GM18517 (cell line): ENCODE data around the gene RASEF.

Experiments used
- ATAC-seq: cut with Tn5 transposase; IDR thresholded peaks from one replicate; pipeline ENCODE4 v1.9.1; 2021; ENCODE audit warnings: mild to moderate bottlenecking, moderate library complexity; ENCODE audit not compliant: unreplicated experiment

Gene RASEF

DNA sequence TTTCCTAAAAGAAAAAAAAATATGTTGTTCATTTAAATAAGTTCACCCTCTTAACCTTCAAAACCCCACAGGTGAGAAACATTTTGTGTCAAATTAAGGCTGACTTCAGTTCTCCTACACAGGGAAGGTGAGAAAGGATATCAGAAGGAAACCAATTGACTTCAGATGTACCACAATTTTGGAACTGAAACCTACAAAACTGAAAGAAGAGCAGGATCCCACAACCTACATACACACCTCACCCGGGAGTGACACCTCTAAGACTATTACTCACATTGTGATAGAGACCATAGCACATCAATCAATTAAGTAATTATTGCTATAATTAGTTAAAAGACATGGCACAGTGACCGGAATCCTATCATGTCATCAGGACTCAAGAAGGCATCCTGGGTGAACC lies 47.0 kb downstream of the RASEF start:
- no peak for ATAC-seq

DNA sequence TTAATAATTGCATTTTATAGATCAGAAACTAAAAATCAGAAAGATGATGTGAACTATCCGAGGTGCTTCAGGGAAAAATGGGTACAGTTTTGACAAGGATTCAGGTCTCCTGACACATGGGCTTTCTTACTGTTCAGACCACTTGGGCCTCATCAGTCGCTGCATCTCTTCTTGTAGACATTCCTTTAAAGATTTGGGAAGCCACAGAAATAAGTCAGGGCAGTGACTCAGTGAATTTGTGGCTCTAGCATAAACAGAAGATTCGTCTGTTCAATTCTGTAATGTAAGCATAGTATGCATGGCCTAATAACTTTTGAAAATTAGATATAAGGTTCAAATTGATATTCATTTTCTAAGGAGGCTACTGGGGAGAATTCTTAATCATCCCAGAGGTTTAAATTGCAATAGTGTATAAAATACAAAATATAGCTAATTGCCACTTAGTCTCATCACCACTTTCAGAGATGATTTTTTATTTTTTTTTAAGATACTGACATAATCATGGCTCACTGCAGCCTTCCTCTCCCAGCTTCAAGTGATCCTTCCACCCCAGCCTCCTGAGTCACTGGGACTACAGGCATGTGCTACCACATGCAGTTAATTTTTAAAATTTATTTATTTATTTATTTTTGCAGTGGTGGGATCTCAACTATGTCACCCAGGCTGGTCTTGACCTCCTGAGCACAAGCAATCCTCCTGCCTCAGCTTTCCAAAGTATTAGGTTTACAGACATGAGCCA lies 48.9 kb downstream of the RASEF start:
- ATAC-seq: no peak

DNA sequence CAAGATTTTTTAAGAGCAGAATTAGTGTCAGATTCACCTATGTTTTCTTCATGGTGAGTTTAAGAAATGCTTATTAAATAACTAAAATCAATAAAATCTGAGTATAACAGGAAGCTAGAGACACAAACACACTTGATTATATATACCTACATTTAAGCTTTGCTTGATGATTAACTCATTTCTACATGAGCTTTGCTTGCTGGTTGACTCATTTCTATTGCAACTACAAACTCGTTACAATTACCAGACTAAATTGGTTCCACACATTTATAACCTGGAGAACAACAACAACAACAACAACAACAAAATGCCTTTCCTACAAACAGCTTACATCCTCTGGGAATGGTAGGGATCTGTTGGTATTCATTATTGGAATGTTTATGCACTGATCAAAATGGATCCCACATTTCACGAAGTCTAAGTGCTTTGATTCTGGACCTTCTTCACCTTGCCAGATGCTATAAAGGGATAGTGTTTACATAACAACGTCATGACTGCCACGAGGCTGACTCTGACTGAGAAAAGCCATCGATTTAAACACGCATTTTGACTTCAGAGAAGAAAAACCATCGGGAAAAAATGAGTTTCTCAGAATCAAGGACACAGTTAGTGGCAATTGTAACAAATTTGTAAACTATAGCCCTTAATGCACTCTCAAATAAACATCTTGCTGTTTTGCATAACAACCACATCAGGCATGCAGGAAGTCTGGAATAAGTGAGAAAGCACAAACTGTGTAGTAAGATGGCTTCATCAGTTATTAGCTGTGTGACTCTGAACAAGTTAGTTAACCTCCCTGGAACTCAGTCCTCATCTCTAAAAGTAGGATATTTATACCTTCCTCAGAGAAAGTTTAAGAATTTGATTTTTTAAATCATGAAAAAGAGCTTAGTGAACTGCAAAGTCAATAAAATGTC lies 49.8 kb downstream of the RASEF start:
- no peak for ATAC-seq

DNA sequence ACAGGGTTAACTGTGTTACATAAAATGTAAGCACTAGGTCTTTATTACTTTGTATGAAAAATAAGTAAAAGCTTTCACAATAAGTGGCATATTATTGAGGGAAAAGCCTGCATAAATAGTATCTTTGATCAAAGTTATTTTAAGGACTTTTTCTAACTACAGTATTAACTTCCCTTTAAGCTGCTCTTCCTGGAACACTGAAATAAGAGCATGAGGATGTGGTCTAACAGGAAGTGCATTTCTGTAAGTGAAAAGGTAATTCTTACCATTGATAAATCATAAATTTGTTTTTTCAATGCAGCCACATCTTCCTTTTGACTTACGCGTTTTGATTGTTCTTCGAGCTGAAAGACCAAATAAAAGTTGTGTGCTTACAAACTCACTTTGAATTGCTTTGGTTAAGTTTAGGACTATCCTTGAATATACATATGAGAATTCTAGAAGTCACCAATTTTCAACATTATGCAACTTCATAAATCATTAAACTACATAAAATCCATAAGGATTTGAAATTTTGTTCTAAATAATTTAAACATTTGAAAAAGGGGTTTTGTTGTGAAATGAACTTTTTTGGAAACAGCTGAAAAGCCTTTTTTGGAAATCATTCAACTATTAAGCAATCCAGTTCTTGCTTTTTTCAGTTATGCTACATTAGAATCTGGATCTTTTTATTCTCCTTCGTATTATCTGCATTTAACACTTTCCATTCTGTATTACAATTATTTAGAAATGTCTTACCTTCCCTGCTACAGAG lies 50.6 kb downstream of the RASEF start:
- ATAC-seq: no peak

- ATAC-seq: no peak
These were observed 51.3 kb downstream of the RASEF start for GRCh38 chr9:83011611-83012010.

- no peak for ATAC-seq
These were observed 55.2 kb downstream of the RASEF start for GRCh38 chr9:83007521-83008300.

DNA sequence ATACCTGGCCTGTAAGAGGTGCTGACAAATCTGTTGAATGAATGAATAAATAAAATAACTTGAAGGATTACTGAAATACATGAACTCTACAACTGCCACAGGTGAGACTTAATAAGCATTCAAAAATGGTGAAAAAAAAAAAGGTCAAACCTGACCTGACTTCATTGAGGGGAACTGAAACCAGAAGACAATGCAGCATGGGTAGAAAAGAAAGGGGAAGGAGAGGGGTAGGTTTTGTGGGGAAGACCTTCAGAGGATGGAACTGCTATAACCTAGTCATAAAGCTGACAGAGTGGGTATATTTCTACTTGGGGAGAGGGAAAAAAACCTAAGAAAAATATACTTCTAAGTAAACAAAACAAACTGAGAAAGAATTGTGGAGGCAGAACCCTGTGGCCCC lies 56.6 kb downstream of the RASEF start:
- ATAC-seq: no peak

DNA sequence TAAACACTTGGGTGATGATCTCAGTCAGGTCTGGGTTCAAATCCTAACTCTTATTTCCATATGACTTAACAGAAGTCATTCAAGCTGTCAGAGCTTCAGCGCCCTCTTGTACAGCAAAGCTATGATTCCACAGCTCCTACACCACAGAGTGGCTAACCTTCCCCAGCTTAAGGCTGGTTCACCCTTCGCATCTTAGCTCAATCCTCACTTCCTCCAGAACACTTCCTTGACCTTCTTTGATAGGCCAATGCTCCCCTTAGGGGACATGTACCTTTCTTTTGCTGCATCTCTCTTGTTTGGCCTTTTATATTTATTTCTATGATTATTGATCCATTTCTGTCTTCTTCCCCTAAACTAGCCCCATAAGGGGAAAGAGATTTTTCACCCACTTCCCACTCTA lies 57.0 kb downstream of the RASEF start:
- no peak for ATAC-seq

DNA sequence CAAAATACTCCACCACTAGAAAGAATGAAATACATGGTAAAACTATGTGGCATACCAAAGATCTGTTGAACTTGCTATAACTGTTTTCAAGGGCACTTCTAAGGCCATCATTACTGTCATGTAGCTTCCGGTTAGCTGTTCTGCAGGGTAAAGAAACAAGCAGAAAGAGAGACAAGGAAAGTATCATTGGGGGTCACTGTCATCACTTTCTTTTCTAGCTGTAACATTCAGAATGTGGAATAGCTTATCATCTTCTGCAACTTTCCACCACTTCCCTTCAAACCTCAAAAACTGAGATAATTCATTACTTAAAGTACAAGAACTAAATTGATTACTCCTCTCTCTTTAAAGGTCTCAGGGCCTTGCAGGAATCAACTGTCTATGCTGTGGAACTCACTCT lies 57.6 kb downstream of the RASEF start:
- no peak for ATAC-seq

GRCh38 chr9:83002329-83002728 lies 60.6 kb downstream of the RASEF start:
- no peak for ATAC-seq

- no peak for ATAC-seq
These were observed 62.2 kb downstream of the RASEF start for GRCh38 chr9:83000765-83001164.

GRCh38 chr9:82998409-82998808 lies 64.5 kb downstream of the RASEF start:
- no peak for ATAC-seq

DNA sequence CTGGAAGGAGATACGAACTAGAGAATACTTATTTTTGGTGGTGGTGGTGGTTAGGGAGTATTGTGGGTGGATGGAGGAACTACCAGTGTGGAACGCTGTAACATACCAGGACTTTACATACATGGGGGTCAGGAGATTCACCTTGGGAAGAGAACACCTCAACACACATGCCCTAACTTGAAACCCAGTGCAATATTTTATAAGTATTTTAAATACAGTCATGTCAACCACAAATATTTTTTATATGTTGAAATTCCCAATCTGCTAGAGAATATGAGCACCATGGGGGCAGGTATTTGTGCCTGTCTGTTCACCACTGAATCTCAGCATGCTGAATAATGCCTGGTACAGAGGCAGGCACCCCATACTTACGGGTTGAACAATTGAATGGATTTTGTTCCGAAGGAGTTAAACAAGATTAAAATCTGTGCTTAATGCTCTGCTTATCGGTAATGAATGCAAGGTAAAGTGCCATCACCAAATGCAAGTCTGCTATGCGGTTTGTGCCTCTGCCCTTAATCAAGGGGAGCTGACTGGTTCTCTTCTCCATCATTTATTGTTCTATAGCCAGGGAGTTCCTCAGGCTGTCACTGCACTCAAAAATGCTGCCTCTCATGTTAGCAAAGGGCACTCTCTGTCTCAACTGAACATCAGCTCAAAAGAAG lies 65.3 kb downstream of the RASEF start:
- no peak for ATAC-seq

DNA sequence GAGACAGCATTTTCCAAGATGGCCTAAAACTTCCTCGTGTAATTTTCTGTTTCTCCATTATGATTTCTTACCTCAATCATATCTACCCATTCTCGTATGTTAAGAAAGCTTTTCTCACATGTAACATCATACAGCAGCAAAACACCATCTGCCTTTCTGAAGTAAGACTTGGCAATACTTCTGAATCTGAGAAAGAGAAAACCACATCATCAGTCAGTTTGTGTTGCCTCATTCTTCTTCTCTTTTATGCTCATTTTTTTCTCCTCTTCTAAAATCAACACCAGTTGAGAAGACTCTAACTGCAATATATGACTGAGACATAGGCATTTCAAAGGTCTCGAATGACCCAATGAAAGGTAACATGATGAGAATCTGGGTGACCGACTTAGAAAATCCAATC lies 66.0 kb downstream of the RASEF start:
- ATAC-seq: no peak

GRCh38 chr9:82993856-82994605 lies 68.9 kb downstream of the RASEF start:
- ATAC-seq: no peak

DNA sequence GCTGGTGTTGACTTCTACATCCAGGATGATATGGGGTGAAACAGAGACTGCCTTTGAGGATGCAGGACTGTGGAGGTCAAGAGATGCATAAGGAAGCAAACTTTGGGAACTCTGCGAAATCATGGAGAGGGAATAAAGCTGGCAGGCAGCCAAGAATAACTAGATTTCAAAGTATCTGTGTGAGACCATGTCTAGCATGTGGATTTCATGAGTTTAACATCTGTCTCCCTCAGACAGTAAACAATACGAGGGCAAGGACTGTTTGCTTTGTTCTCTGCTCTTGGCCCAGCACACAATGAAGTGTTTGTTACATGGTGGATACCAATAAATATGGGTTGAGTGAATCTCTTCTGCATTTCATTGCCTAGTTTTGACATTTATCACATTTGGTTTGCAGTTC lies 71.3 kb downstream of the RASEF start:
- ATAC-seq: no peak

- ATAC-seq: no peak
These were observed 73.0 kb downstream of the RASEF start for GRCh38 chr9:82989929-82990328.

DNA sequence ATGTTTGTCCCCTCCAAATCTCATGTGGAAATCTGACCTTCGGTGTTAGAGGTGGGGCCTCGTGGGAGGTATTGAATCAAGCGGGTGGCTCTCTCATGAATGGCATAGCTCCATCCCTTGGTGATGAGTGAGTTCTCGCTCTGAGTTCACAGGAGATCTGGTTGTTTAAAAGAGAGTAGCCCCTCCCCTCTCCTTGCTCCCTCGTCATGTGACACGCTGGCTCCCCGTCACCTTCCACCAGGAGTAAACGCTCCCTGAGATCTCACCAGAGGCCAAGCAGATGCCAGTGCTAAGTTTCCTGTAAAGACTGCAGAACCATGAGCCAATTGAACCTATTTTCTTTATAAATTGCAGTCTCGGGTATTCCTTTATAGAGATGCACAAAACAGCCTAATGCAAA lies 74.5 kb downstream of the RASEF start:
- no peak for ATAC-seq

GRCh38 chr9:82987370-82988189 lies 75.4 kb downstream of the RASEF start:
- ATAC-seq: no peak
